DOHH2 (cell line): Measurements from ENCODE around the gene COL23A1.

Experiments used
- H3F3A ChIP-seq: fragments of 200-600 bp; sonication (generic), shearing (Covaris generic); 2 replicates; pipeline ENCODE4 v1.6.0; 2016; ENCODE audit warnings: antibody characterized with exemption, mild to moderate bottlenecking; ENCODE audit not compliant: control insufficient read depth, insufficient read depth
- H3K27ac ChIP-seq: fragments of 200-600 bp; sonication (generic); 2 replicates; pipeline ENCODE4 v1.5.1; 2014; ENCODE audit warnings: low read depth, mild to moderate bottlenecking, low read length, moderate library complexity
- H3K27me3 ChIP-seq: fragments of 200-600 bp; sonication (generic); 2 replicates; pipeline ENCODE4 v1.6.1; 2014; ENCODE audit warnings: mild to moderate bottlenecking, low read length, mixed read lengths; ENCODE audit not compliant: control insufficient read depth
- H3K36me3 ChIP-seq: fragments of 200-600 bp; sonication (generic); 2 replicates; pipeline ENCODE4 v1.6.1; 2014; ENCODE audit warnings: mild to moderate bottlenecking, low read length, moderate library complexity, mixed read lengths; ENCODE audit not compliant: control insufficient read depth
- H3K4me1 ChIP-seq: fragments of 200-600 bp; sonication (generic); 2 replicates; pipeline ENCODE4 v1.6.1; 2014; ENCODE audit warnings: mild to moderate bottlenecking, low read length, mixed read lengths; ENCODE audit not compliant: control insufficient read depth
- H3K4me2 ChIP-seq: fragments of 200-600 bp; sonication (generic); 2 replicates; pipeline ENCODE4 v1.6.0; 2014; ENCODE audit warnings: mild to moderate bottlenecking, low read length, moderate library complexity
- H3K4me3 ChIP-seq: fragments of 200-600 bp; sonication (generic); 2 replicates; pipeline ENCODE4 v1.5.1; 2014; ENCODE audit warnings: mild to moderate bottlenecking, low read length, mixed read lengths
- H3K79me2 ChIP-seq: fragments of 200-600 bp; sonication (generic); 2 replicates; pipeline ENCODE4 v1.6.1; 2014; ENCODE audit warnings: mild to moderate bottlenecking, low read length, mixed read lengths; ENCODE audit not compliant: control insufficient read depth
- H3K9me2 ChIP-seq: fragments of 200-600 bp; sonication (generic); replicated peaks from 2 replicates; pipeline ENCODE4 v1.6.1; 2014; ENCODE audit warnings: mild to moderate bottlenecking, low read length, mixed read lengths; ENCODE audit not compliant: control insufficient read depth
- H3K9me3 ChIP-seq: fragments of 200-600 bp; sonication (generic); 2 replicates; pipeline ENCODE4 v1.6.1; 2014; ENCODE audit warnings: antibody characterized with exemption, low read length, mixed read lengths; ENCODE audit not compliant: control insufficient read depth, insufficient read depth
- H4K20me1 ChIP-seq: fragments of 200-600 bp; sonication (generic); 2 replicates; pipeline ENCODE4 v1.6.0; 2014; ENCODE audit warnings: low read depth, mild to moderate bottlenecking, antibody characterized with exemption, low read length, moderate library complexity; ENCODE audit not compliant: control insufficient read depth, insufficient read depth
- CTCF ChIP-seq: fragments of 200-600 bp; sonication (generic); IDR thresholded peaks from one replicate; pipeline ENCODE4 v1.5.1; 2014; ENCODE audit warnings: antibody characterized with exemption, mild to moderate bottlenecking, low read depth, low read length; ENCODE audit not compliant: poor library complexity, severe bottlenecking
- EZH2phosphoT487 ChIP-seq: fragments of 200-600 bp; sonication (generic); IDR thresholded peaks from 2 replicates; pipeline ENCODE4 v1.6.1; 2017; ENCODE audit warnings: borderline replicate concordance, mild to moderate bottlenecking, antibody characterized with exemption, low read length, moderate library complexity, mixed read lengths

Gene COL23A1

GRCh38 chr5:178225174-178225573 is 365.0 kb downstream of the COL23A1 start:
- H3K27ac ChIP-seq = no peak overlapping the region
- peaks cover 5% of the 10 kb centered on the region for H3K4me1 ChIP-seq
- H3K9me2 ChIP-seq = no peaks in the 10 kb centered on the region
- H3K4me3 ChIP-seq = no peak overlapping the region
- no peaks in the 10 kb centered on the region for H3K9me3 ChIP-seq
- H3F3A ChIP-seq = peaks cover 13% of the 10 kb centered on the region
- no peaks in the 10 kb centered on the region for H3K27me3 ChIP-seq
- peaks cover 2% of the 10 kb centered on the region for H4K20me1 ChIP-seq
- H3K4me2 ChIP-seq = no peak overlapping the region
- peaks cover 99% of the 10 kb centered on the region for H3K36me3 ChIP-seq
- H3K79me2 ChIP-seq = peaks cover 36% of the 10 kb centered on the region
- TF ChIP-seq CTCF = no peak
- no peak for TF ChIP-seq EZH2phosphoT487

GRCh38 chr5:178224403-178224802 is 365.8 kb downstream of the COL23A1 start:
- Histone ChIP-seq H3K27ac (no peak overlapping the region), H3K9me2 (no peaks in the 10 kb centered on the region), H3K4me1 (no peaks in the 10 kb centered on the region), H3K9me3 (no peaks in the 10 kb centered on the region), H3K36me3 (peaks cover 95% of the 10 kb centered on the region), H3F3A (peaks cover 13% of the 10 kb centered on the region), H3K4me3 (no peak overlapping the region), H3K27me3 (no peaks in the 10 kb centered on the region), H3K4me2 (no peak overlapping the region), H4K20me1 (peaks cover 2% of the 10 kb centered on the region), H3K79me2 (peaks cover 31% of the 10 kb centered on the region)
- TF ChIP-seq CTCF = no peak
- TF ChIP-seq EZH2phosphoT487 = no peak

- Histone ChIP-seq H3K4me1 (no peaks in the 10 kb centered on the region), H3K4me3 (no peak overlapping the region), H3K27ac (no peak overlapping the region), H3K79me2 (peaks cover 26% of the 10 kb centered on the region), H3K9me2 (no peaks in the 10 kb centered on the region), H3F3A (peaks cover 16% of the 10 kb centered on the region), H4K20me1 (peaks cover 2% of the 10 kb centered on the region), H3K36me3 (peaks cover 91% of the 10 kb centered on the region), H3K27me3 (no peaks in the 10 kb centered on the region), H3K4me2 (no peak overlapping the region), H3K9me3 (no peaks in the 10 kb centered on the region)
- TF ChIP-seq CTCF (no peak), EZH2phosphoT487 (no peak)
Measured at GRCh38 chr5:178223828-178224335, 366.3 kb downstream of the COL23A1 start.
